Spinal cord (tissue), 10 donors: ENCODE results near the gene PDE6B. TPM values are rescaled to one million over a fixed set of nuclear protein-coding genes. Genes with fewer than 3 reads are reported as not detected.

Experiments used
- DNase-seq, 6 donors: peaks; one replicate each; pipeline versions ENCODE4 v3.0.0 to v3.0.0-alpha.2; 2013 to 2015; ENCODE audit warnings: low spot score in 6 of 6, low read depth in 4 of 6
- H3K27ac ChIP-seq: one replicate; pipeline ENCODE4 v1.5.1; 2013; ENCODE audit warnings: low read depth, low read length, control low read depth
- H3K27me3 ChIP-seq: one replicate; pipeline ENCODE4 v1.6.1; 2013; ENCODE audit warnings: low read length; ENCODE audit not compliant: control insufficient read depth, insufficient read depth
- H3K36me3 ChIP-seq: one replicate; pipeline ENCODE4 v1.6.1; 2013; ENCODE audit warnings: low read length; ENCODE audit not compliant: control insufficient read depth, insufficient read depth
- H3K4me1 ChIP-seq: one replicate; pipeline ENCODE4 v1.6.1; 2013; ENCODE audit warnings: low read length; ENCODE audit not compliant: control insufficient read depth, insufficient read depth
- H3K4me3 ChIP-seq: one replicate; pipeline ENCODE4 v1.5.1; 2013; ENCODE audit warnings: low read depth, low read length, control low read depth
- H3K9me3 ChIP-seq: one replicate; pipeline ENCODE4 v1.6.1; 2013; ENCODE audit warnings: low read length; ENCODE audit not compliant: control insufficient read depth, insufficient read depth
- WGBS: methylation state at CpG from one replicate; pipeline ENCODE4 v1.1.5; 2013; ENCODE audit warnings: missing lambda C conversion rate; ENCODE audit not compliant: insufficient coverage; 5-methylcytosine and 5-hydroxymethylcytosine counted together
- polyA plus RNA-seq, 2 donors: library from polyadenylated mRNA; unstranded; fragments of 120-200 nt; gene quantifications; one replicate each; pipeline ENCODE4 v1.2.1, GENCODE V29; 2013; ENCODE audit not compliant: insufficient read length in 2 of 2
- total RNA-seq, 2 donors: library from RNA; depleted of rRNA in 1 of 2; stranded (reverse); fragments of 120-200 nt in 1 of 2; fragments of >200 nt in 1 of 2; gene quantifications; one replicate each; pipeline versions ENCODE4 v1.2.3 to v1.2.4, GENCODE V29; 2013 to 2014
- donor health status: healthy.

The PDE6B gene
- total and polyA plus RNA-seq, 4 donors, result 16.8 to 24.1 (median 19.7) TPM

DNA sequence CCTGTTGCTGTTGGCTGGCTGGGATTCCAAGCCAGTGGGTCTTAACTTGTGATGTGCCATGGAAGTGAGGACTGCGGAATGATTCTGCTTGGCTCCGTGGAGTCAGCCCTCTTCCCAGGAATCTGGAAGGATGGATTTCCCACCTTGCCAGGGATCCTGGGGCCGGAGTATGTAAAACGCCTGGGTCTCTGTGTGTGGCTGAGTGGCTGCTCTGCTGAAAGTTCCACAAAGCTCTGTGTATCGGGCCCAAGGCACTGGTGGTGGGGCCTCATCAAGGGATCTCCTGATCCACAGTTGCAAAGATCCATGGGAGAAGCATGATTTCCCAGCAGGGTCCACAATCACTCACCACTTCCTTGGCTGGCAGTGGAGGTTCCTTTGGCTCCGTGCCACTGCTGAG is 25.2 kb upstream of the PDE6B start:
- H3K27me3 ChIP-seq, result no peaks in the 10 kb centered on the region
- H3K4me3 ChIP-seq, result no peak overlapping the region
- H3K4me1 ChIP-seq, result peaks cover 5% of the 10 kb centered on the region
- DNase-seq, result no peak
- H3K27ac ChIP-seq, result no peak overlapping the region
- H3K9me3 ChIP-seq, result no peaks in the 10 kb centered on the region
- WGBS, result 80% methylated on average over 6 of the region's 6 CpGs
- no peaks in the 10 kb centered on the region for H3K36me3 ChIP-seq

DNA sequence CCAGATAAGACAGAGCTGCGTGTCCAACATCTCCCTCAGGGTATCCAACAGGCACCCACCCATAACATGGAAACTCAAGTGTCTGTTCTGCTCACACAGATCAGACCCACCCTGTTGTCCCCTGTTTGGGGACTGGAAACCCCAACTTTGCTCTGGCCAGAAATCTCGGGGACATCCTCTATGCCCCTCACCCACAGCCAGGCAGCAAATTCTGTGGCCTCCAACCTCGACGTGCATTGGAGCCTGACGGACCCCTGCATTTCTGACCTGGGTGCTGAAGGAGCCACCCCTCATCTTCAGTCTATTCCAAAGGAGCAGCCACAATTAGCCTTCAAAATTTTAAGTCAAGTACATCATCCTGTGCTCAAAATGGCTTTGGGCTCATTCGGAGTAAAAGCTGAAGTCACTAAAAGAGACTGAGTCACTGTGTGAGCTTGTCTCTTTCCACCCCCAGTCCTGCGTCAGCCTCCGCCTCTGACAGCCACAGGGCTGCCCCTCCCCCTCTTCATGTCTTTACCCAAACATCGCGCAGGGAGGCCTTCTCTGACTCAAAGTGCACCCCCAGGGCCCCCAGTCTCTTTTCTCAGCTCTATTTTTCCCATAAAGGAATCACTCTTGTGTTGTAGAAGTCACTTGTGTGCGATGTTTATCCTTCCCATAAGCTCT is 24.4 kb upstream of the PDE6B start:
- H3K27me3 ChIP-seq, result no peaks in the 10 kb centered on the region
- 68% methylated on average over 8 of the region's 11 CpGs for WGBS

GRCh38 chr4:601612-602558 is 23.5 kb upstream of the PDE6B start:
- DNase-seq, result no peak
- H3K27ac ChIP-seq, result no peak overlapping the region

More for the DNA sequence above, 24.4 kb upstream of the PDE6B start:
- DNase-seq, result no peak
- H3K36me3 ChIP-seq, result no peaks in the 10 kb centered on the region
- no peak overlapping the region for H3K4me3 ChIP-seq
- no peak overlapping the region for H3K27ac ChIP-seq
- H3K4me1 ChIP-seq, result peaks cover 5% of the 10 kb centered on the region
- H3K9me3 ChIP-seq, result no peaks in the 10 kb centered on the region

GRCh38 chr4:602559-602942 is 22.8 kb upstream of the PDE6B start:
- Histone ChIP-seq H3K9me3 (no peaks in the 10 kb centered on the region), H3K4me1 (peaks cover 5% of the 10 kb centered on the region), H3K27ac (no peak overlapping the region), H3K4me3 (no peak overlapping the region), H3K36me3 (no peaks in the 10 kb centered on the region), H3K27me3 (no peaks in the 10 kb centered on the region)
- WGBS, result 24% methylated on average over 7 of the region's 8 CpGs
- DNase-seq, result no peak

More at GRCh38 chr4:601612-602558, 23.5 kb upstream of the PDE6B start:
- H3K36me3 ChIP-seq, result no peaks in the 10 kb centered on the region
- peaks cover 5% of the 10 kb centered on the region for H3K4me1 ChIP-seq
- no peaks in the 10 kb centered on the region for H3K9me3 ChIP-seq
- 86% methylated on average over 21 of the region's 24 CpGs for WGBS
- H3K4me3 ChIP-seq, result no peak overlapping the region
- H3K27me3 ChIP-seq, result no peaks in the 10 kb centered on the region

DNA sequence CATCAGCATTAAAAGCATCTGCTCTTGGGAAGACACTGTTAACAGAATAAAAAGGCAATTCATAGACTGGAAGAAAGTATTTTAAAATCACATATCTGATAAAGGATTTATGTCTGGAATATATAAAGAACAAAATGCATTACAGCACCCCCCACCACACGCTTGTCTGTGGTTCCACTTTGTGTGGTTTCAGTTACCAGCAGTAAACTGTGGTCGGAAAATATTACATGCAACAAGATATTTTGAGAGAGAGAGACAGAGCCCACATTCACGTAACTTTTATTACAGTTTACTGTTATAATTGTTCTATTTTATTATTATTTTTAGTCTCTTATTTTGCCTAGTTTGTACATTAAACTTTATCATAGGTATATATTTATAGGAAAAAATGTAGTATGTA is 21.2 kb upstream of the PDE6B start:
- H3K27me3 ChIP-seq, result no peaks in the 10 kb centered on the region
- no peak overlapping the region for H3K4me3 ChIP-seq
- H3K27ac ChIP-seq, result no peak overlapping the region
- no peak for DNase-seq
- peaks cover 5% of the 10 kb centered on the region for H3K4me1 ChIP-seq
- WGBS, result no CpG with 5 or more reads among the region's 3 CpGs
- no peaks in the 10 kb centered on the region for H3K36me3 ChIP-seq
- H3K9me3 ChIP-seq, result no peaks in the 10 kb centered on the region

- Histone ChIP-seq H3K9me3 (no peaks in the 10 kb centered on the region), H3K27me3 (no peaks in the 10 kb centered on the region), H3K4me1 (peaks cover 12% of the 10 kb centered on the region), H3K4me3 (no peak overlapping the region), H3K27ac (no peak overlapping the region), H3K36me3 (no peaks in the 10 kb centered on the region)
- WGBS, result 86% methylated on average over 13 of the region's 17 CpGs
- no peak for DNase-seq
These were observed 19.5 kb upstream of the PDE6B start for GRCh38 chr4:605702-606425.

GRCh38 chr4:608236-608635 is 17.1 kb upstream of the PDE6B start:
- 38% methylated on average over 4 of the region's 7 CpGs for WGBS
- peaks cover 2% of the 10 kb centered on the region for H3K27me3 ChIP-seq
- H3K4me1 ChIP-seq, result peaks cover 11% of the 10 kb centered on the region
- H3K4me3 ChIP-seq, result no peak overlapping the region
- no peaks in the 10 kb centered on the region for H3K36me3 ChIP-seq
- no peak for DNase-seq
- no peaks in the 10 kb centered on the region for H3K9me3 ChIP-seq
- no peak overlapping the region for H3K27ac ChIP-seq

DNA sequence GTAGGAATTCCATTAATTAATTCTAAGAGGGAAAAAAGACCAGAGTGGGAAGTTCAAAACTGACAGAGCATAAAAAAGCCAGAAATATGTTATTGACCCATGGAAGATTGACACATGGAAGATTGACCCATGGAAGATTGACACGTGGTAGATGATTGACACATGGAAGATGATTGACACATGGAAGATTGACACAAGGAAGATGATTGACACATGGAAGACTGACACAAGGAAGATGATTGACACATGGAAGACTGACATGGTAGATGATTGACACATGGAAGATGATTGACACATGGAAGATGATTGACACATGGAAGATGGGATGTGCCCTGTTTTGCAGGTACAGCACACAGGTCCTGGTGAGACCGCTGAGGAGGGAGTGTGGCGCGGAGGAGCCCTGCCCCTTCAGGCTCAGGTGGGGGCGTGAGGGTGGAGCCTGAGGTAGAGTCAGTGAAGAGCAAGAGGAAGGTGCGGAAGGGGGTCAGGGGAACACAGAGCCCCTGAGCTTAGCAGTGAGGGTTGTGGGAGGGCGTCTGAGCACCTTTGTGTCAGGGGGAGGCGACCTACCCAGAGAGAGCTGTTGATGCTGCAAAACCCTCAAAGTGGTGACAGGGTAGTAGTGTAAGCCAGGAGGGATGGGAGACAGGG is 15.8 kb upstream of the PDE6B start:
- WGBS, result 77% methylated on average over 8 of the region's 8 CpGs
- no peak for DNase-seq
- no peak overlapping the region for H3K4me3 ChIP-seq
- H3K4me1 ChIP-seq, result peaks cover 11% of the 10 kb centered on the region
- H3K9me3 ChIP-seq, result no peaks in the 10 kb centered on the region
- peaks cover 2% of the 10 kb centered on the region for H3K27me3 ChIP-seq
- no peak overlapping the region for H3K27ac ChIP-seq
- no peaks in the 10 kb centered on the region for H3K36me3 ChIP-seq
